AG08396 (cell line): ENCODE measurements around the gene SUPT4H1.

Source experiments
- DNase-seq: peaks from one replicate; pipeline ENCODE4 v3.0.0; 2012; ENCODE audit warnings: low spot score, mixed read lengths

The SUPT4H1 gene

GRCh38 chr17:58317421-58318064, 34.5 kb downstream of the SUPT4H1 start:
- peak; percentile 85 for DNase-seq

GRCh38 chr17:58316260-58316960, 35.6 kb downstream of the SUPT4H1 start:
- no peak for DNase-seq

GRCh38 chr17:58315750-58316149, 36.3 kb downstream of the SUPT4H1 start:
- no peak for DNase-seq

GRCh38 chr17:58315281-58315711, 36.7 kb downstream of the SUPT4H1 start:
- no peak for DNase-seq

- no peak for DNase-seq
These were observed 37.3 kb downstream of the SUPT4H1 start for GRCh38 chr17:58314706-58315015.

GRCh38 chr17:58313815-58314705, 37.9 kb downstream of the SUPT4H1 start:
- DNase-seq: no peak

GRCh38 chr17:58312829-58313228, 39.2 kb downstream of the SUPT4H1 start:
- no peak for DNase-seq

GRCh38 chr17:58312021-58312630, 39.9 kb downstream of the SUPT4H1 start:
- no peak for DNase-seq

- no peak for DNase-seq
These were observed 40.5 kb downstream of the SUPT4H1 start for GRCh38 chr17:58311429-58311894.

GRCh38 chr17:58310511-58311428, 41.2 kb downstream of the SUPT4H1 start:
- DNase-seq: no peak

GRCh38 chr17:58309918-58310259, 42.1 kb downstream of the SUPT4H1 start:
- DNase-seq: no peak

GRCh38 chr17:58308985-58309917, 42.8 kb downstream of the SUPT4H1 start:
- no peak for DNase-seq

- DNase-seq: no peak
These were observed 43.6 kb downstream of the SUPT4H1 start for GRCh38 chr17:58308173-58308984.

GRCh38 chr17:58307468-58308172, 44.4 kb downstream of the SUPT4H1 start:
- DNase-seq: no peak

GRCh38 chr17:58306131-58306951, 45.7 kb downstream of the SUPT4H1 start:
- no peak for DNase-seq

- DNase-seq: no peak
These were observed 46.4 kb downstream of the SUPT4H1 start for GRCh38 chr17:58305626-58306025.

GRCh38 chr17:58304750-58305486, 47.1 kb downstream of the SUPT4H1 start:
- DNase-seq: no peak
